ENCODE results near the gene ZFP62. TPM values are rescaled to one million over a fixed set of nuclear protein-coding genes. Genes with fewer than 3 reads are reported as not detected.
"Not testable (repeated sequence)": the region's sequence is repeated elsewhere in the genome, so short reads cannot be mapped to it uniquely, and the experiment has no call there.

Gene ZFP62
- total RNA-seq, result 12.9 and 20.1 TPM in 2 replicates
- 13.6 TPM for polyA plus RNA-seq (2012)

DNA sequence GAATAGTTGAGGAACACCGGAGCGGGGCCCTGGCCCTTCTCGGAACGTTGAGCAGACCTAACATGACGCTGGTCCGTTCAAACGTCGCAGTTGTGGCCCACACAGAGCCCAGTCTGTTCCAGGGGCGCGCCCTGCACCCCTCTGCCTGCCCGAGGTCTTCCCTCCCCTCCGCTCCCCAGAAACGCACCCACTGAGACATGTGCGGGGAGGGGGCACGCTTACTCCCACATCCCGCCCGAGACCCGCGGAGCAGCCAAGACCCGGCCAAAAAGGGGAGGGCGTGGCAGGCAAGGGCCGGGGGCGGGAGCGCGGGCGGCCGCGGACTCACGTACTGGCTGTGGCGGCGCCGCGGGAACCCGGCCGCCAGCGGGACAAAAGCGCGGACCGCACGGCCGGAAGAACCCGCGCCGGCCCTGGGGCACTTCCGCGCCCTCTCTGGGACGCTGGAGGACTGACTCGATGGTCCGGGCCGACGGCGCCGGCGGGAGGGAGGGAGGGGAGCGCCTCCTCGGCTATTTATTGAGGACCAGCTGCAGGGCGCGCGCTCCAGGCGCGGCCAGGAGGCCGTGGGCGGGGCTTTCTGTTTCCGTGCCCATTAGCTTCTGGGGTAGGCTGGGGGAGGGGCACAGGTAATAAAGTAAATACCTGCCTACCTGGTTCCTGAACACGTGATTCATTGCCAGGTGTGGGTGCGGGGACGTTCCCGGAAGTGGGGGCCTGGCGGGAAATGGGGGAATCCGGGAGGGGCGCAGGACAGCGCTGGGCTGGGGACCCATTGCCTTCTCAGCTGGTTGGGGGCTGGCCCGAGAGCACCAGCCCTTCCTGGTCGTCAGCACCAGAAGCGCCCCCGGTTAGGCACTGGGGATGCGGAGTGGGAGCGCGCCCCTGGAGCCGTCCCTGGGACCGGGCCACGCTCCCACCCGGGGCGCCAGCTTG lies at the start of gene ZFP62:
Gene ZFP62, minus strand, starts transcription at position 390 of the 936 bp plus-strand sequence. Its CDS starts 57 bp downstream, at position 333.
- DNase-seq (ENCODE audit: low read depth), result peak; percentile 94

- peak; percentile 54 for DNase-seq (ENCODE audit: low read depth)
Measured at GRCh38 chr5:180910735-180911134, 49.7 kb upstream of the ZFP62 start.

DNA sequence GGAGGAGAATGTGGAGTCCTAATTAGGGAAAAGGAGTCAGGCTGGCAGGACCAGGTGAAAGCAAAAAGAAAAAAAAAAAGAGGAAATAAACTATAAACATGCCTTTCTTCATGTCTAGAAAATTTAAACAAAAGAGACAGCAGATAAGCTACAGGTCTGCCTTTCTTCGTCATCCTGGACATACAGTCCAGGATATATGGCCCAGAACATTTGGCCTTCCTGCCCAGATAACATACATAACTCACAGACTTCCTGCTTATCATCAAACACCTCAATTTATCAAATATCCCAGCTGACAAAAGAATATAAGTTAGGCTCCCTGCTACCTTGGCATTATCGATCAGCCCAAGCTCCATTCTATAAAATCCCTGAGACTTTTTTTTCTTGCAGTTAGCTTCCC lies 49.1 kb upstream of the ZFP62 start:
- DNase-seq (ENCODE audit: low read depth), result no peak

GRCh38 chr5:180909782-180910181 lies 48.7 kb upstream of the ZFP62 start:
- no peak for DNase-seq (ENCODE audit: low read depth)

DNA sequence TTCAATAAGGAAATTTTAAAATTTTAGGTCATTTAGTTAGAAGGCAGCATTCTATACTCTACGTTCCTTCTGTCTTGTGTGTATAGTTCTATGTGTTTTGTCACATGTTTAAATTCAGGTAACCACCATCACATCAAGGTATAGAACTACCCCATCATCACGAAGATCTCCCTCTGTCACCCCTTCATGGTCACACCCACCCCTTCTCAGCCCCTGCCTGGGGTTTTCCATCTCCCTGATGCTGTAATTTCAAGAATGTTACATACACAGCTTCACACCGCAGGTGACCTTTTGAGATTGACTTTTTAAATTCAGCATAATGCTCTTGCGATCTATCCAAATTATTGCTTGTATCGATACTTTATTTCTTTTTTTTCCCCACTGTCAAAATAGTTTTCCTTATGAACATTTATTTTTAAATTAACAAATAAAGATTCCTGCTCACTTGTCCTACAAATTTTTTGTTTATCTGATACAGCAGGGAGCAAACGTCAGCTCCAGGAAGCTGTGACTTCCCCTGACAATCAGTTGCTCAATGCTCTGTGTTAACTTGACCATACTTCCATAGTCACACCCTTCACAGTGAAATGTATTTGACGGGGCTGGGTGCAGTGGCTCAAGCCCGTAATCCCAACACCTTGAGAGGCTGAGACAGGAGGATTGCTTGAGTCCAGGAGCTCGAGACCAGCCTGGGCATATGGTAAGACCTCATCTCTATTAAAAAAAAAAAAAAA lies 48.1 kb upstream of the ZFP62 start:
- no peak for DNase-seq (ENCODE audit: low read depth)

DNA sequence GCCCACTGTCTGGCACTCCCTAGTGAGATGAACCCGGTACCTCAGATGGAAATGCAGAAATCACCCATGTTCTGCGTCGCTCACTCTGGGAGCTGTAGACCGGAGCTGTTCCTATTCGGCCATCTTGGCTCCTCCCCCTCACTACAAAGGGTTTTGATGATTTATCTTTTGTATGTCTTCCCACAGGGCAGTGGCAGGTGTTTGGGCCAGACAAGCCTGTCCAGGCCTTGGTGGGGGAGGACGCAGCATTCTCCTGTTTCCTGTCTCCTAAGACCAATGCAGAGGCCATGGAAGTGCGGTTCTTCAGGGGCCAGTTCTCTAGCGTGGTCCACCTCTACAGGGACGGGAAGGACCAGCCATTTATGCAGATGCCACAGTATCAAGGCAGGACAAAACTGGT lies 47.3 kb upstream of the ZFP62 start:
- no peak for DNase-seq (ENCODE audit: low read depth)

DNA sequence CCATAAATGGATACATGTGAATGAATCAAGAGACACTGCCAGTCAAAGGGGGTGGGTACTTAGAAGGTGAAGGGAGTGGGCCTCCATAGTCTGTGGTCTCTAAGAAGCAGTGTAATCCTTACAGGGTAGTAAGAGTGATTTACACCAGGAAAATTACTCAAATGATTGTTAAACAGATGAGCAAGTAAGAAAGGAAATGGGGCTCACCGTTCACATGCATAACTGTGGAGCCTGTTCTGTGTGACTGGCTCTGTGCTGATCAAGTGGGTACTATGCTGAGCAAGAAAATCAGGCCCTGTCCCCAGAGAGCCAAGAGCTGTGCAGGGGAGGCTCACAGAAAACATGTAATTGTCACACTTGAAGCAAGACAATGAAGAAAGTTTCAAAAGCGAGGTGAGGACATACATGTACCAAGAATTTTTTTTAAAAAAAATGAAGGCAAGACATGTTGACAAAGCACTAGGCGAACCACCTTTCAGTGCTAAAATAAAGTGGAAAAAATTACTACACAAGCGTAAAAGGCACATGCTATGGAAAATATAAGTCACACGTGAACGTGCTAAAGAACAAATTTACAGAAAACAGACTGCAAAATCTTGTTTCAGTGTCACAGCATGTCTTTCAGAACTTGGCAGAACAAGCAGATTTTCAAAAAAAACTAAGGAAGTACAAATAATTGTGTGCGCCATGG lies 40.4 kb upstream of the ZFP62 start:
- no peak for DNase-seq (ENCODE audit: low read depth)

GRCh38 chr5:180900178-180900577 lies 39.1 kb upstream of the ZFP62 start:
- DNase-seq (ENCODE audit: low read depth), result no peak

- DNase-seq (ENCODE audit: low read depth), result no peak
Measured at GRCh38 chr5:180898621-180899246, 37.7 kb upstream of the ZFP62 start, which contains the start of gene BTNL8. Gene BTNL8 (plus strand): TSS chr5:180899159. CDS start chr5:180899311, 152 bp downstream.

- DNase-seq (ENCODE audit: low read depth), result not testable (repeated sequence)
Measured at GRCh38 chr5:180895330-180895729, 34.3 kb upstream of the ZFP62 start.

DNA sequence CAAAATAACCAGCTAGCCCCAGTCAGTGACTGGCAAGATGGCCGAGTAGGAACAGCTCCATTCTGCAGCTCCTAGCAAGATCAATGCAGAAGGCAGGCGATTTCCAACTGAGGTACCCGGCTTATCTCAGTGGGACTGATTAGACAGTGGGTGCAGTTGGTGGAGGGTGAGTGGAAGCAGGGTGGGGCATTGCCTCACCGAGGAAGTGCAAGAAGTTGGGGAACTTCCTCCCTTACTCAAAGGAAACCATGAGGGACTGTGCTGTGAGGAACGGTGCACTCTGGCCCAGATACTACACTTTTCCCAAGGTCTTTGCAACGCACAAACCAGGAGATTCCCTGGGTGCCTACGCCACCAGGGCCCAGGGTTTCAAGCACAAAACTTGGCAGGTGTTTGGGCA lies 28.3 kb upstream of the ZFP62 start:
- DNase-seq (ENCODE audit: low read depth), result no peak

DNA sequence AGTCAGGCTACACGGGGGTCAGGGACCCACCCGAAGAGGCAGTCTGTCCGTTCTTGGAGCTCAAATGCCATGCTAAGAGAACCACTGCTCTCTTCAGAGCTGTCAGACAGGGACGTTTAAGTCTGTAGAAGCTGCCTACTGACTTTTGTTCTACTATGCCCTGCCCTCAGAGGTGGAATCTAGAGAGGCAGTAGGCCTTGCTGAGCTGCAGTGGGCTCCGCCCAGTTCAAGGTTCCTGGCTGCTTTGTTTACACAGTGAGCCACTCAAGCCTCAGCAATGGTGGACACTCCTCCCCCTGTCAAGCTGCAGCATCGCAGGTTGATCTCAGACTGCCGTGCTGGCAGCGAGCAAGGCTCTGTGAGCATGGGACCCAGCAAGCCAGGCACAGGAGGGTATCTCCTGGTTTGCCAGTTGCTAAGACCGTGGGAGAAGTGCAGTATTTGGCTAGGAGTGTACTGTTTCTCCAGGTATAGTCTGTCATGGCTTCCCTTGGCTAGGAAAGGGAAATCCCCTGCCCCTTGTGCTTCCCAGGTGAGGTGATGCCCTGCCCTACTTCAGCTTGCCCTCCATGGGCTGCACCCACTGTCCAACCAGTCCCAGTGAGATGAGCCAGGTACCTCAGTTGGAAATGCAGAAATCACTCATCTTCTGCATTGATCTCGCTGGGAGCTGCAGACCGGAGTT lies 24.9 kb upstream of the ZFP62 start:
- DNase-seq (ENCODE audit: low read depth), result not testable (repeated sequence)

GRCh38 chr5:180875860-180876426 lies 14.9 kb upstream of the ZFP62 start:
- no peak for DNase-seq (ENCODE audit: low read depth)

- DNase-seq (ENCODE audit: low read depth), result no peak
Measured at GRCh38 chr5:180874804-180875582, 13.9 kb upstream of the ZFP62 start.

- peak; percentile 60 for DNase-seq (ENCODE audit: low read depth)
Measured at GRCh38 chr5:180873615-180874520, 12.8 kb upstream of the ZFP62 start.

DNA sequence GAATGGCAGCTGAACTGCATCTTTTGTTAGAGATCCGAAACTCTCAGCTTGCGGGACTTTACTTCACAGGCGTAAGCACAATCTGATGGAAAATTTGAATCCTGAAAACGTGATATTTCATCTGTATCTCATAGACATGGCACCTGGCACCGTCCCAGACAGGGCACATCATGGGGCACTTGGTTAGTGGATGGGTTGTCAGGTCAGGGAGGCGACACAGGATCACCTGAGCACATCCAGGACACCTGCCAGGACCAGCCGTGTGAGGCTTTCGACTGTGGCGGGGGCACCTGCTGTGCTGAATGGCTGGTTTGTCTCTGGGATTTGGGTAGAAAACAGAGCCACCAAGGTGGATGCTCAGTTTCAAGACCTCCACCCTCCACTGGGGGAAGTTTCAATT lies 11.3 kb upstream of the ZFP62 start:
- no peak for DNase-seq (ENCODE audit: low read depth)

DNA sequence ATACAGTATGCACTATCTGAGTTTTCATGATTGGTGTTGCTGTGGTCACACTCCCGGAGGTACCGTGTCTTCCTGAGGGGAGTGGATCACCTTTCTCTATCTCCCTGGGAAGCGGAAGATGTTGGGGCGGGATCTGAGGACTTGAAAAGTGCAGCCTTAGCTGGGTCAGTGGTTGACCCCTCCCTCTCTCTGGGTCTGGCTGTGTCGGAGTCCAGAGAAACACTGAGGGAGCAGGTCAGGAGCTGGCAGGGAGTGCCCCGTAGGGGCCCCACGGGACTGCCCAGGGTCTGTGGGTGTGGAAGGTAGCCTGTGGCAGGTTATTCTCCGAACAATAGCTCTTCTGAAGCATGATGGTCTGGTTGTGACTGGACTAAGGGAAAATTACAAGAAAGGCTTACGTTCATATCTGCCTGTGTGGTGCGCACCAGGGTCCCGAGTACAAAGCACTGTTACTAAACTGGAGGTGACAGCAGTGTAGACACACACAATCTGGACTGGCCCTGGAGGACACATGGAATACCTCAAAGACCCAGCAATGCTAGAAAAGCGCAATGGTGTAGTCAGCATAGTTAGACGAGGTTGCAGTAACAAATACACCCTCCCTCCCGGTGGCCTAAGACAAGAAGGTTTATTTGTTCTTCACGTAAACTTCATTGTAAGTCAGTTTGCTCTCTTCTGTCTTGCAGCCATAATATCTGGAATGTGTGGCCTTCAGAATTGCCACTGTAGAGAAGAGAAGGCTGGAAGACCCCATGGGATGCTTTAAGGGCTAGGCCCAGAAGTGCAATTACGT lies 9.4 kb upstream of the ZFP62 start:
- DNase-seq (ENCODE audit: low read depth), result no peak
